H4 (cell line): ENCODE measurements around the gene MBD5. TPM values are rescaled to one million over a fixed set of nuclear protein-coding genes. Genes with fewer than 3 reads are reported as not detected.

ENCODE experiments used
- DNase-seq: peaks from one replicate; pipeline ENCODE4 v3.0.0-alpha.2; 2015; ENCODE audit warnings: low spot score
- total RNA-seq: library from RNA; depleted of rRNA; stranded (reverse); fragments of >200 nt; shearing (Covaris generic); gene quantifications from 2 replicates; pipeline ENCODE4 v1.2.3, GENCODE V29; 2014

Gene MBD5
- total RNA-seq, 1 experiment from 2014 or later = 12.8 TPM

DNA sequence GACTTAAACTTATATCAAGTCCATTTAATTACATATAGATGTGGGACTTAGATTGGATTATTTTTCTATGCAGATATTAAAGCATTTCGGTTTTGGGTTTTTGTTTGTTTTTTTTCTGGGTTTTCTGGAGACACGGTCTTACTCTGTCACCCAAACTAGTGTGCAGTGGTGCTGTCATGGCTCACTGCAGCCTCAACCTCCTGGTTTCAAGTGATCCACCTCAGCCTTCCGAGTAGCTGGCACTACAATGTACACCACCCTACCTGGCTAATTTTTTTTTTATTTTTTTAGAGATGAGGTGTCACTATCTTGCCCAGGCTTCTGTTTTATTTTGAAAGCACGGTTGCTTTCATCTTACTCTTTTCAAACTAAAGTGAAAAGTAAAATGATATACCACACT lies 281.6 kb downstream of the MBD5 start:
- no peak for DNase-seq

DNA sequence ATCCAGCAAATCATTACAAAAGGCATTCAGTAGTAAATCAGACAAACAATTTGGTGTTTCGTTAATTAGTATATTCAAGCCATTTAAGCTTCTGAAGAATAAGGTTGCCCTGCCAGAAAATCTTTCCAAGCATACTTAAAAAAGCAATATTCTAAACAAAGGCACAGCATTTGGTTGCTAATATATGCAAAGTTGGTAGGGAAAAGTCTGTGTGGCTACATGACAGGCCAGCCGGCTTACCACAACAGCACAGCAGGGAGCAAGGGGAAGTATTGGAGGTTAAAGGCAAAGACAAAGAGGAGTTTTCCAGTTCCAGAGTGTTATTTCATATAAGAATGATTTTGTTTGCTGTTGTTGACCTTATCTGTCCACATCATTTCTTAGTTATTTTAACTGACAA lies 282.3 kb downstream of the MBD5 start:
- no peak for DNase-seq

DNA sequence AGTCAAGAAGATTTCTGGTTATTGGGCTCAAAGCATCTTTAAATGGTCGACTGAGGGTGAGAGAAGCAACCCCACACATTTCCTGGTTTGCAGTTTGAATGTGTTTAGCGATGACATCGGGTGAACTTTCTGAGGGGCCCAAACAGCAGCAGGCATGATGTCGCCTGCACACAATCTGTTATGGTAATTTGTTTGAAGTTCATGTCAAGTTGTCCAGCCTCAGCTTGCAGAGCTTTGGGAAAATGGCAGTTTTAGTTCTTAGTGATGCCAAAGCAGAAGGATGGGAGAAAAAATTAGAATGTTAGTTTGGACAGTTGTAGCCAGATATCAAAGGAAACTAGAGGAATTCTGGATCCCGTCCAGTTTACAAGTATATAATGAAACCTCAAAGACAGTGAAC lies 284.6 kb downstream of the MBD5 start:
- no peak for DNase-seq

DNA sequence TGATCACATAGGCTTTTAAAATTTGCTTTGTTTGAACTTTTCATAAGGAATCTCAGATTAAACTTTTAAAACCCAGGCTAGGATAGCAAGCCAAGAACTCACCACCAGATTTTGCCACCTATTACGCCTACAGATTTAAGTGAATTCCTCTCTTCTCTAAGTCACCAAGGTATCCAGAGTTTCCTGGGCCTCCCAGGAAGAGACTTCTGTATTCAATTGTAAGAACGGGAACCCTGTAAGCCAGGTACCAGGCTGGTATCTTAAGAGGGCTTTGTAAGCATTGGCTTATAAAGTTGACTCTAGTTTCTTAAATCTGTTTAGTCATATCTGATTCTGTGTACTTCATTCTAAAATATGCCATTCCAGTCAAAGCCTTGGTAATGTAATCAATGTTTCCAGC lies 285.1 kb downstream of the MBD5 start:
- DNase-seq = no peak

DNA sequence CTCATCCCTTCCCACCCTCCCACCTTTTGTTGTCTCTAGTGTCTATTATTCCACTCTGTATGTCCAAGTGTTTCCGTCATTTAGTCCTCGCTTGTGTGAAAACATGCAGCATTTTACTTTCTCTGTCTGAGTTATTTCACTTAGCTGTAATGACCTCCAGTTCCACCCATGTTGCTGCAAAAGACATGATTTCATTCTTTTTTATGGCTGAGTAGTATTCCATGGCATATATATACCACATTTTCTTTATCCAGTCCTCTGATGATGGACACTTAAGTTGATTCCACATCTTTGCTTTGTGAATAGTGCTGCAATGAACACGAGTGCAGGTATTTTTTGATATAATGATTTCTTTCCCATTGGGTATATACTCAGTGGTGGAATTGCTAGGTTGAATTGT lies 296.7 kb downstream of the MBD5 start:
- DNase-seq = no peak

DNA sequence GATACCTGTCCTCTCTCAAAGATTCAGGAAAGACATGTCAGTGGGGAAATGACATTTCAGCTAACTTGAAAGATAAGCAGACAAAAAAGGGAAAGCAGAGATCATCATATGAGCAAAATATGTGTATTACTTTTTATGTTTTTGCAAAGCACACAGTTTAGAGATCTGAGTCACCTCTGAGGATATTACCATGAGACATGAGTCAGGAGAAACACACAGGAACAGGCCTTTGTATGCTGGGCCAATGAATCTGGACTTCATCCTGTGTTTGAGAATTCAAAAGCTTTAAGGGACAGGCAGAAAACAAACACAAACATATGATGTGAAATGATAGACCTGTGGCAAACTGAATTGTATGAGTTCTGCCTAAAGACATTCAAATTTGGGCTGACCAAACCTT lies 317.6 kb downstream of the MBD5 start:
- no peak for DNase-seq

DNA sequence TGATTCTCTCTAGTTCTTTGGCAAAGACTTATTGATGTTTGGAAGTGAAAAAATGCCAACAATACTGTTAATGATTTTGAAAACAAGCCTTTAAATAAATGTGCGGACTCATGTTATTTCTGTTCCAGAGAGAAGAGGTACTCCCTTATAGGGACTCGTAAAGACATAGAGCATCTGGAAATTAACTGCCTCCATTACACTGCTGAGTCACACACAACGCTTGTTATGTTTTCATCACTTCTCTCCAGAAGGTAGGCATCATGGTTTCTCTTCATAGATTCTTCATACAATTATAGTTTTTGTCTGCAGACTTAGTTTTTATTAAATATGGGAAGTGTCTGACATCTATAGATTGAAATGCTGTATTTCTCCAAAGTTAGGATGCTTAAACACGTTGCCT lies 321.2 kb downstream of the MBD5 start:
- no peak for DNase-seq

DNA sequence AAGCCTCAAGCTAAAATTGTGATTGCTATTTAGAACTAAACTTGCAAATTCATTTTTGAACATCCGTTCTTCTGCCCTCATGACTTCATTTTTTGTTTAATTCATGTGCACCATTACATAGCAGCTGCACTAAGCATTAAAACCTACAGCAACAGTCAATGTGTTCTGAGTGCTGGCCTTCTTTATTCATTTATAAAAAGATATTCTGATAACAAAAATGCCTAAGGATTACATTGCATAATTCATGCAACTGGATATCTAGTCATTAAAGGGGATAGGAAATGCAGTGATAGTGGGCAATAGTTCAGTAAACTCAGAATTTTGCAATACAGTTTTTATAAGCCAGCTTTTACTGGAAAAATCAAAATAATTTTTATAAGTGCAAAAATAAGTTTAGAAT lies 329.3 kb downstream of the MBD5 start:
- DNase-seq = no peak

DNA sequence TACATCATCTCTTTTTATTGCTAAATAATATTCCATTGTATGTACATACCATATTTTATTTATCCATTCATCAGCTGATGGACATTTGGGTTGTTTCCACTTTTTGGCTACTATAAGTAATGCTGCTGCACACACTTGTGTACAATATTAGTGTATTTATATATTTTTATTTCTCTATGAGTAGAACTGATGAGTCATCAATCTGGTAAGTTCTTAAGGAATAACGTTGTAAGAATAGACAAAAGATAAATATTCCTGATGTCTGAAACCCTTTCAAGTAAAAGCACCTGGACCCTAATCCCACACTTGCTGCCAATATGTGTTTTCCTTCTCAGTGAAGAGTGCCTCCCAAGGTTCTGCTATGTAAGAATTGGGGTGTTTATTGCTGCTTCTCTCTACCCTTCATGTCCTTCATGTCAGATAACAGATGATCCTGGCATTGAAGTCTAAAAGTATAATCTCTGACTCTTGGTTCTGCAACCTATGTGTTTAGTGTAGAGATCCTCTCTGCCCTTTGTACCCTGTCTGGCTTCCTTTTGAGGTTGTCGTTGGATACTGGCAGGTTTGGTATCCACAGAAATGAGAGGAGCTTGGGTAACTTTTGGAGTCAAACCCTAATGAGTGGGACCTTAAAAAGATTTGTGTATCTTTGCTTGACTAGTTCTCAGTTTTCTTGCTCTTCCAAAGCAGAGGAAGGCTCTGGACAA lies 330.7 kb downstream of the MBD5 start:
- no peak for DNase-seq

DNA sequence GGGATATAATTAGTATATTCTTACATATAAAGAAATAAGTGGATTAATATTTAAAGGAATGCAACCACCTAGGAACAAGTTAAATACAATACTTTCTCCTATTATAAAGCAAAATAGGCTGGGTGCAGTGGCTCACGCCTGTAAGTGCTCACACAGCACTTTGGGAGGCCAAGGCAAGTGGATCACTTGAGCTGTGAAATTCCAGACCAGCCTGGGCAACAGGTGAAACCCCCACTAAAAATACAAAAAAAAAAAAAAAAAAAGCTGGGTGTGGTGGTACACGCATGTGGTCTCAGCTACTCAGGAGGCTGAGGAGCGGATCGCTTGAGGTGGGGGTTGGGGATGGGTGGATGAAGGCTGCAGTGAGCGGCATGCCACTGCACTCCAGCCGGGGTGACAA lies 337.5 kb downstream of the MBD5 start:
- no peak for DNase-seq

DNA sequence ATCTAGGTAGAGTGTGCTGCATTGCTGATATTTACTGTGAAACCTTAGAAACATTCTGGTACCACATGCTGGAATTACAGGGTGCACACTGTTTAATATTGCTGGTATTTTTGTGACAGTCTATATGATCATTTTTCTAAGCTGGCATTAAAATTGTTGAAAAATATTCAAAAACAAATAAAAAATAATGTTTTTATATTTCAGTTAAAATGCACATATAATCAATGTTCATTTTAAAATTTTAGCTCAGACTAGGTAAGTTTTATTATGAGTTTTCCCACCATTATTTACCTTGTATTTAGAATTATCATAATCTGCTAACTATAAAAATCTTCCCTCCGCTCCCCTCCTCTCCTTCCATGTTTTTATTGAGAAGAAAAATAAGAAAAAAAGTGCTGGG lies 339.8 kb downstream of the MBD5 start:
- no peak for DNase-seq

DNA sequence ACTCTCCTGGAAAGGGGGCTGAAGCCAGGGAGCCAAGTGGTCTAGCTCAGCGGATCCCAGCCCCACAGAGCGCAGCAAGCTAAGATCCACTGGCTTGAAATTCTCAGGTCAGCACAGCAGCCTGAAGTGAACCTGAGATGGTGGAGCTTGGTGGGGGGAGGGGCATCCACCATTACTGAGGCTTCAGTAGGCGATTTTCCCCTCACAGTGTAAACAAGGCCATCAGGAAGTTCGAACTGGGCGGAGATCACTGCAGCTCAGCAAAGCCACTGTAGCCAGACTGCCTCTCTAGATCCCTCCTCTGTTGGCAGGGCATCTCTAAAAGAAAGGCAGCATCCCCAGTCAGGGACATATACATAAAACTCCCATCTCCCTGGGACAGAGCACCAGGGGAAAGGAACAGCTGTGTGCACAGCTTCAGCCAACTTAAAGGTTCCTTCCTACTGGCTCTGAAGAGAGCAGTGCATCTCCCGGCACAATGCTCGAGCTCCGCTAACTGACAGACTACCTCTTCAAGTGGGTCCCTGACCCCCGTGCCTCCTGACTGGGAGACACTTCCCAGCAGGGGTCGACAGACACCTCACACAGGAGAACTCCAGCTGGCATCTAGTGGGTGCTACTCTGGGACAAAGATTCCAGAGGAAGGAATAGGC lies 341.4 kb downstream of the MBD5 start:
- DNase-seq = no peak

DNA sequence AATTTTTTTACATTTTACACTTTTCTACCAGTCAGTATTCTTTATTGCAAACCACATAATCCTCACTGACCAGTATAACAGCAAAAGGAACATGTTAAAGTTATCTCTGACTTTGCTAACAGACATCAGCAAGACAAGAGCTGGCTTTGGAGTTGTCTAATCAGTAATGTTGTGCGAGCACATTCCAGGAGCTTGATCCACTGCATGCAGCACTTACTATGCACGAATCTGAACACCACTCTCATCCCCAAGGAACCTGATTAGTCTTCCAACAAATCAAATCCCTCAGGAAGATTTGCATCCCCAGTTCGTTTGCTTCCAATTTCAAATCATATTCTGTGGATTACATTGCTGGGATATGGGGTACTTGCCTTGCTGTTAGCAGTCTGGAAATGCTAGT lies 354.3 kb downstream of the MBD5 start:
- no peak for DNase-seq

DNA sequence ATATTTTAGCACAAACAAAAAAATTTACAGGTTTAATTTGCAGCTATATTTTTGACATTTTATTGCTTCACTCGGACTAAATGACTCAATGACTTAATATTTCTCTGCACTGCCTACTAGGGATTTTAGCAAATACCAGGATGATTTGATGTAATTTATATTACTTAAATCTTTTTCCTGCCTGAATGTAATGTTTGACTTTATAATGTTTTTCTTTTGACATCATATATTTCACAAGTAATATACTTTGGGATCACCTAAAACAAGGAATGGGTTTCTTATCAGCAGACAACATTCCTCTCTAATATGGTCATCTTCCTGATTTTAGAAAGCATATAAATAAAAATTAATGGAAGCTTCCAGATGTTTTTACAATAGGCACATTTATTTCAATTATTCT lies 370.4 kb downstream of the MBD5 start:
- DNase-seq = no peak

DNA sequence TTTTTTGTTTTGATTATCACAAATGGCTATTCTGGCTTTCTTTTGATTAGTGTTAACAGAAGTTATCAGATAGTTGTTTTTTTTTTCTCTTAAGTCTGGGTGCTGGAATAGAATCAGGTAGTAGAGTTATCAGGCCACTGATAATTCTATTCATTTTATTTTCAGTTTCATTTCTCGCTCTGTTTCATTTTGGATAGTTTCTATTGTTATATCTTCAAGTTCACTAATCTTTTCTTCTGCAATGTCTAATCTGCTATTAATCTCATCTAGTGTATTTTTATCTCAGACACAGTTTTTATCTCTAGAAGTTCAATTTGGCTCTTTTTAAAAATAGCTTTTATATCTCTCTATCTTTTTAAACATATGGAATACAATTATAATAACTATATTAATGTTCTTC lies 381.9 kb downstream of the MBD5 start:
- DNase-seq = no peak

DNA sequence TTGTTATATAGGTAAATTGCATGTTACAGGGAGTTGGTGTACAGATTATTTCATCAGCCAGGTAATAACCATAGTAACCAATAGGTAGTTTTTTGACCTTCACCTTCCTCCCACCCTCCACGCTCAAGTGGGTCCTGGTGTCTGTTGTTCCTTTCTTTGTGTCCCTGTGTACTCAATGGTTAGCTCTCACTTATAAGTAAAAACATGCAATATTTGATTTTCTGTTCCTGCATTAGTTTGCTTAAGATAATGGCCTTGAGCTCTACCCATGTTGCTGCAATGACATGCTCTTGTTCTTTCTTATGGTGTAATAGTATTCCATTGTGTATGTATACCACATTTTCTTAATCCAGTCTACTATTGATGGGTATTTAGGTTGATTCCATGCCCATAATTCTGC lies 390.0 kb downstream of the MBD5 start:
- no peak for DNase-seq

DNA sequence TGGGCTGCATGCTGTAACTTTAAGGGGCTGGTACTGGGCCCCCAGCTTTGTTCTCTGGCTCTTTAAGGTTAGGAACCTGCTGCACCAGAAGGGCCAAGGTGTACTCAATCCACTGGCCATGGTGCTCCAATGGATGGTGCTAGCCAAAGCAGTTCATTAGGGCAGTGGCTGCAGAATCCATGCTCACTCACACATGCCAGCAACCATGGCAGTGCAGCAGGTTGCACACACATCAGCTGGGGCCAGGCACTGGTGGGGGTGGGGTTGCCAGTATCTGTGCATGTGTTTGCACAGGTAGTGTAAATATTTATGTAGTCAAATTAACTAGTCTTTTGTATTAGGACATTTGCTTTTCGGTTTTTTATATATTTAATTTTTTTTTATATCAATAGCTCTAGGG lies 395.4 kb downstream of the MBD5 start:
- DNase-seq = no peak

DNA sequence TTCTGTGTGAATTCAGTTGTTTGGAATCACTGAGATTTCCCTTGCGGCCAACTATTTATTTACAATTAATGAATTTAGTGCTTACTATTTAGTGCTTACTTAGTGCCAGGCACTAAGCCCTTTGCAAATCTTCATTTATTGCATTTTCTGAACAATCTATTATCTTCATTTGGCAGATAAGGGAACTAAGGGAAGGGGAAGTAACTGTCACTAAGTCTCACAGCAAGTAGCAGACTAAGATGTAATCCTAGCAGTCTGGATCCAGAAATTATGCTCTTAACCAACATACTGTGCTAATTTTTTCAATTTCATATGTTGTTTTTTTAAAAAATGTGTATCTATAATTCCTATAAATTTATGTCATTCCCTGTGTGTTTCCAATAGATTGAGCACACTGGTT lies 409.2 kb downstream of the MBD5 start:
- DNase-seq = no peak

DNA sequence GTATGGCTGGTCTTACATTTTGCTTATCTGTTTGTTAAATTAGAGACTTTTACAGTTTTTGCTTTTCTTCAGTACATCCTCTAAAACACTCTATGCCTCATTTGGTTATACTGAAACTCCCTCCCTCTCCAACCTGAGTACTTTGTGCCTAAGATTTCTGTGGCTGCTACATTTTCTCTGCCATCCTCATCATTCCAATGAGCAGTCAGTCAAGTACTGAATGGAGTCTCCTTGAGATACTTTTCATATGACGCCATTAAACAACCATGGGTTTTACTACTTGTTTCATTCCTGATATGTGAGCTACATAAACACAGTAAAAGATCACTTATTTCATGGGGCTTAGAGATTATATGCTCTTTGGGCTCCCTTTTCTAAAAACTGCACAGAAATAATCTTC lies 427.0 kb downstream of the MBD5 start:
- DNase-seq = no peak

DNA sequence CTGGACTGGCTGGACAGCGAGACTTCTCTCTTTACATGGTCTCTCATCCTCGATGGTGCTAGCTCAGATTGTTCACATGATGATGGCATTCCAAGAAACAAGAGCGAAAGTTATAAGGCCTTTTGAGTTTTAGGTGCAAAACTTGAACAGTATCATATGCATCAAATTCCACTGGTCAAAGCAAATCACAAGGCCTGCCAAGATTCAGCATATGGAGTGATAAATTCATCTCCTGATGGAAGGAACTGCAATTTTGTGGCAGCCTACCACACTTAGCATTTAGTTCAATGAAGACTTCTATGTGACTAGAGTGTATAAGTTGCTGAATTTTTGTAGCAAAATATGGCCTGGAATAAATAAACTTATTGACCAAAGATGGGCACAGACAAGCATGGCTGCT lies 429.6 kb downstream of the MBD5 start:
- DNase-seq = no peak

DNA sequence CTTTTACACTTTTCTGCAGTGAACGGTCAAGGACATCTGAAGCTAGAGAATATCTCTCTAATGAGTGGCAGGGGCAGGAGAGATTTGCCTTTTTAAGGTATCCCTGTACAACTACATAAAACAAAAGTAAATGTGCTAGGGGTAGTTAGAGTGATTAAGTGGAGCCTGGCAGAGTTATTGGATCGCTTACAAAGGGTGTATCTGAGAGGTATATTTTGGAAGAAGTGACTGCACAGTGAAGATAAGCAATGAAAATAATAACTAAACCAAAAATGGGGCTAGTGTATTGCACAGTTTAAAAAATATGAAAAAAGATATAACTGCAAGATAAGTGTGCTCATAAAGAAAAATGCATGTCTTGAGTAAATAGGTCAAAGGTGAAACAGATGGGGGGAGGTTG lies 430.2 kb downstream of the MBD5 start:
- DNase-seq = no peak

DNA sequence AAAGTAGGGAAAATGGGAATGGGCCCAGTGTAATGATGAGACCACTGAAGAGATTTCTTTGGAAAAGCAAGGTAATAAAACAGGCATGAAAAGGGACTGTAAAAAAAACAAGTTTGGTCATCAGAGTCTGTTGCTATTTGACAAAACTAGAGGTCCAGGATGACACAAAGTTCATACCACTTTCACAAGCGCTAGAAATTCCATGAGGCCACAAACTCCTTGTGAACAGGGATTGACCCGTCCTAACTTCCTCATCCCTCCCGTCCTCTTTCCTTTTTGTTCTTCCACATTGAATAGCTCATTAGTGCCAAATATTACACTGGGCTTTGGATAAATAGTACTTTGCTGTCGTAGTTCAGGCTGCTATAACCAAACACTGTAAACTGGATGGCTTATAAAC lies 434.9 kb downstream of the MBD5 start:
- no peak for DNase-seq

DNA sequence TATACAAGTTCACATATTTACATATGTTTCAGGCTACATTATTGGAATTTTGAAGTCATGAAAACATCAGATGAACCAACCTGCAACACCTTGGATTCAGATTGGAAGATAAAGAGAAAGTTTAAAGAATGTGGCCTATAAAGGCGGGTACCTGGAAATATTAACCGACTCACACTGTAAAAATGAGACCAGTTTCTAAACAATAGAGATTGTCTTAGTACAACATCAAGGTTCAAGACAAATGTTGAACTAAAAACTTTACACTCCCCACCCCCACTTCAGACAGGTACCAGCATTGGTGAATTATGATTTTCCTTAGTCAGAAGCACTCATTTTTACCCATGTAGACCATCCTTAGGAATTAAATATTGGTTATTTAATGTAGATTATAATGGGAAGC lies 437.3 kb downstream of the MBD5 start:
- DNase-seq = no peak

DNA sequence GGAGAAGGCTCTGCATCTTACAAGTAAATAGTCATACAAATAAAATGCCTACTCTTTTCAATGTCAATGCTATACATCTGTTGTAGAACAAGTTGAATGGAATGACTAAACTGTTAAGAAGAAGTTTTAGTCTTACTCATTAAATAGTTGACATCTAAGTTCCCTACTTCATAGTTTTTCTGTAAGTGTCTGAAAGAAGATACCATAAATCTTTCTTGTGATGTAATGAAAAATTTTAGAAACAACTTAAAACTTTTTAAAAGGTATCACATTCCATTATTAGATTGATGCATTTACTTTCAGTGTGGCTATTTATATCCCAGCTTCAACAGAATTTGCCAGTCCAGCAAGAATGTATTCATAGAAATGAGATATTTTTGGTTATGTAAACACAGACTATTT lies 438.5 kb downstream of the MBD5 start:
- DNase-seq = no peak
